Measurements from ENCODE around the gene EVPLL. TPM values are rescaled to one million over a fixed set of nuclear protein-coding genes. Genes with fewer than 3 reads are reported as not detected.

The EVPLL gene
- total and polyA plus RNA-seq, 9 of the 15 experiments (the other 6 are each of a cell fraction or from before 2014, with no cell fraction given): not detected

- 0 out of 2 replicates have a peak, but pooled peaks have one; percentile 21 for TF ChIP-seq NFIC (IDR thresholded peaks at IDR 0.05)
- TF ChIP-seq, protein P1, sequence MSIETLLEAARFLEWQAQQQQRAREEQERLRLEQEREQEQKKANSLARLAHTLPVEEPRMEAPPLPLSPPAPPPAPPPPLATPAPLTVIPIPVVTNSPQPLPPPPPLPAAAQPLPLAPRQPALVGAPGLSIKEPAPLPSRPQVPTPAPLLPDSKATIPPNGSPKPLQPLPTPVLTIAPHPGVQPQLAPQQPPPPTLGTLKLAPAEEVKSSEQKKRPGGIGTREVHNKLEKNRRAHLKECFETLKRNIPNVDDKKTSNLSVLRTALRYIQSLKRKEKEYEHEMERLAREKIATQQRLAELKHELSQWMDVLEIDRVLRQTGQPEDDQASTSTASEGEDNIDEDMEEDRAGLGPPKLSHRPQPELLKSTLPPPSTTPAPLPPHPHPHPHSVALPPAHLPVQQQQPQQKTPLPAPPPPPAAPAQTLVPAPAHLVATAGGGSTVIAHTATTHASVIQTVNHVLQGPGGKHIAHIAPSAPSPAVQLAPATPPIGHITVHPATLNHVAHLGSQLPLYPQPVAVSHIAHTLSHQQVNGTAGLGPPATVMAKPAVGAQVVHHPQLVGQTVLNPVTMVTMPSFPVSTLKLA (conservative IDR thresholded peaks at IDR 0.05): no peak
Observed at GRCh38 chr17:18360518-18360917, 17.1 kb upstream of the EVPLL start (continued).

GRCh38 chr17:18361837-18362697 is 15.5 kb upstream of the EVPLL start:
- in situ Hi-C loops (cut with MboI): no loop called here
- H3K9ac ChIP-seq (ENCODE audit: insufficient read depth in 1 of 2, low read depth in 2 of 2, low read length in 2 of 2): peak overlapping the region; percentile 76 to 92
- POLR2A ChIA-PET: interaction anchor here (0.6 to 1.5 kb wide), 3 partner anchors 9 to 180 kb away, joined by 3 to 6 read pairs (median 3); no protein-coding TSS in a partner anchor

More at GRCh38 chr17:18361837-18362697, 15.5 kb upstream of the EVPLL start:
- Histone ChIP-seq H3K4me3 (peak overlapping the region; percentile 77), H2AFZ (ENCODE audit: low read depth, low read length) (peak overlapping the region; percentile 95), H3K9me1 (ENCODE audit: control insufficient read depth, insufficient read depth, low read length) (no peaks in the 10 kb centered on the region), H3K79me2 (ENCODE audit: control insufficient read depth, insufficient read depth, low read length) (peaks cover 18% of the 10 kb centered on the region), H3K4me1 (replicated peaks in 1 of 2; ENCODE audit: control insufficient read depth in 2 of 2, insufficient read depth in 2 of 2, low read length in 2 of 2) (peaks cover 0 to 14% of the 10 kb centered on the region in 2 experiments; a peak in 2 of 5 replicates), H3K27ac (ENCODE audit: extremely low read depth, low read depth, low read length) (no peak overlapping the region), H3K27me3 (ENCODE audit: control insufficient read depth in 2 of 2, insufficient read depth in 2 of 2, low read length in 2 of 2) (no peaks in the 10 kb centered on the region), H3K4me2 (ENCODE audit: insufficient read depth, low read length) (peak overlapping the region; percentile 88), H4K20me1 (replicated peaks; ENCODE audit: control insufficient read depth, insufficient read depth, low read length) (no peaks in the 10 kb centered on the region), H3K9me3 (replicated peaks; ENCODE audit: control insufficient read depth, insufficient read depth, low read depth, low read length) (no peaks in the 10 kb centered on the region), H3K36me3 (ENCODE audit: control insufficient read depth, insufficient read depth, low read length) (peaks cover 7% of the 10 kb centered on the region; the same call in 1 of the 3 replicates)
- no peak for ATAC-seq
- FAIRE-seq: no peak
- CTCF ChIA-PET (ENCODE audit: low intra/inter-chr PET ratio): no interaction called here
- TF ChIP-seq, protein P2, sequence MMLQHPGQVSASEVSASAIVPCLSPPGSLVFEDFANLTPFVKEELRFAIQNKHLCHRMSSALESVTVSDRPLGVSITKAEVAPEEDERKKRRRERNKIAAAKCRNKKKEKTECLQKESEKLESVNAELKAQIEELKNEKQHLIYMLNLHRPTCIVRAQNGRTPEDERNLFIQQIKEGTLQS (IDR thresholded peaks at IDR 0.05): no peak
- TF ChIP-seq, protein P2 (CRISPR knock-in tag; conservative IDR thresholded peaks at IDR 0.05): no peak
- TF ChIP-seq PKNOX1 (IDR thresholded peaks at IDR 0.05) (0 out of 2 replicates have a peak, but pooled peaks have one; percentile 12), RBM22 (IDR thresholded peaks at IDR 0.05; ENCODE audit: low read depth, low read length, poor library complexity, severe bottlenecking) (no peak)
- no TSS peak for BruUV-seq (replicated peaks)
- 33% methylated on average over 15 of the region's 15 CpGs for WGBS (ENCODE audit: insufficient coverage, low coverage, missing lambda C conversion rate)
- intact Hi-C loops (cut with micrococcal nuclease): no loop called here
- no peak for DNase-seq (ENCODE audit: extremely low read depth in 1 of 4, low spot score in 3 of 4)

All from K562 (cell line).